ENCODE results near the gene HMCN2.

HMCN2 gene

GRCh38 chr9:130351343-130351742 lies 85.8 kb downstream of the HMCN2 start:
- Histone ChIP-seq H3K79me2 (ENCODE audit: low read length) (no peaks in the 10 kb centered on the region), H3K4me2 (ENCODE audit: low read length) (no peak overlapping the region), H3K4me1 (ENCODE audit: low read length) (peaks cover 9% of the 10 kb centered on the region; the same call in 1 of the 2 replicates), H4K20me1 (ENCODE audit: insufficient read depth, low read length) (no peaks in the 10 kb centered on the region), H3K9me3 (ENCODE audit: insufficient read depth, low read length) (no peaks in the 10 kb centered on the region), H3K36me3 (replicated peaks; ENCODE audit: low read depth, low read length) (no peaks in the 10 kb centered on the region), H3K4me3 (ENCODE audit: low read length) (no peak overlapping the region), H2AFZ (ENCODE audit: low read depth, low read length) (no peak overlapping the region), H3K9ac (ENCODE audit: low read length) (no peak overlapping the region), H3K27ac (ENCODE audit: low read length) (no peak overlapping the region), H3K27me3 (ENCODE audit: low read depth, low read length) (0 out of 2 replicates have a peak, but pooled peaks cover 2% of the 10 kb centered on the region)
- TF ChIP-seq CTCF (IDR thresholded peaks at IDR 0.05; ENCODE audit: low read depth, low read length) = no peak
- TF ChIP-seq EZH2phosphoT487 (IDR thresholded peaks at IDR 0.05; ENCODE audit: low read depth) = no peak

- no peak overlapping the region for H3K4me2 ChIP-seq (ENCODE audit: low read length)
Observed at GRCh38 chr9:130352081-130352480, 86.5 kb downstream of the HMCN2 start.

GRCh38 chr9:130352586-130353285 lies 87.2 kb downstream of the HMCN2 start:
- Histone ChIP-seq H2AFZ (ENCODE audit: low read depth, low read length) (no peak overlapping the region), H3K27me3 (ENCODE audit: low read depth, low read length) (0 out of 2 replicates have a peak, but pooled peaks cover 2% of the 10 kb centered on the region), H3K36me3 (replicated peaks; ENCODE audit: low read depth, low read length) (no peaks in the 10 kb centered on the region), H3K9me3 (ENCODE audit: insufficient read depth, low read length) (no peaks in the 10 kb centered on the region), H3K27ac (ENCODE audit: low read length) (no peak overlapping the region), H3K4me1 (ENCODE audit: low read length) (peaks cover 9% of the 10 kb centered on the region; the same call in 1 of the 2 replicates), H3K9ac (ENCODE audit: low read length) (no peak overlapping the region), H3K79me2 (ENCODE audit: low read length) (no peaks in the 10 kb centered on the region), H3K4me2 (ENCODE audit: low read length) (no peak overlapping the region), H3K4me3 (ENCODE audit: low read length) (no peak overlapping the region), H4K20me1 (ENCODE audit: insufficient read depth, low read length) (no peaks in the 10 kb centered on the region)
- TF ChIP-seq CTCF (IDR thresholded peaks at IDR 0.05; ENCODE audit: low read depth, low read length) (no peak), EZH2phosphoT487 (IDR thresholded peaks at IDR 0.05; ENCODE audit: low read depth) (no peak)

More at GRCh38 chr9:130352081-130352480, 86.5 kb downstream of the HMCN2 start:
- TF ChIP-seq CTCF (IDR thresholded peaks at IDR 0.05; ENCODE audit: low read depth, low read length) (no peak), EZH2phosphoT487 (IDR thresholded peaks at IDR 0.05; ENCODE audit: low read depth) (no peak)
- no peaks in the 10 kb centered on the region for H3K79me2 ChIP-seq (ENCODE audit: low read length)
- no peaks in the 10 kb centered on the region for H4K20me1 ChIP-seq (ENCODE audit: insufficient read depth, low read length)
- H3K4me3 ChIP-seq (ENCODE audit: low read length) = no peak overlapping the region
- no peaks in the 10 kb centered on the region for H3K36me3 ChIP-seq (replicated peaks; ENCODE audit: low read depth, low read length)
- no peak overlapping the region for H3K9ac ChIP-seq (ENCODE audit: low read length)
- no peak overlapping the region for H3K27ac ChIP-seq (ENCODE audit: low read length)
- H2AFZ ChIP-seq (ENCODE audit: low read depth, low read length) = no peak overlapping the region
- peaks cover 9% of the 10 kb centered on the region; the same call in 1 of the 2 replicates for H3K4me1 ChIP-seq (ENCODE audit: low read length)
- no peaks in the 10 kb centered on the region for H3K9me3 ChIP-seq (ENCODE audit: insufficient read depth, low read length)
- H3K27me3 ChIP-seq (ENCODE audit: low read depth, low read length) = 0 out of 2 replicates have a peak, but pooled peaks cover 2% of the 10 kb centered on the region

GRCh38 chr9:130354378-130354777 lies 88.8 kb downstream of the HMCN2 start:
- 0 out of 2 replicates have a peak, but pooled peaks cover 3% of the 10 kb centered on the region for H3K9me3 ChIP-seq (ENCODE audit: insufficient read depth, low read length)
- peaks cover 25% of the 10 kb centered on the region for H3K4me1 ChIP-seq (ENCODE audit: low read length)
- no peak overlapping the region for H2AFZ ChIP-seq (ENCODE audit: low read depth, low read length)
- H3K27ac ChIP-seq (ENCODE audit: low read length) = no peak overlapping the region
- H3K9ac ChIP-seq (ENCODE audit: low read length) = no peak overlapping the region
- H4K20me1 ChIP-seq (ENCODE audit: insufficient read depth, low read length) = no peaks in the 10 kb centered on the region
- H3K36me3 ChIP-seq (replicated peaks; ENCODE audit: low read depth, low read length) = no peaks in the 10 kb centered on the region
- TF ChIP-seq EZH2phosphoT487 (IDR thresholded peaks at IDR 0.05; ENCODE audit: low read depth) (no peak), CTCF (IDR thresholded peaks at IDR 0.05; ENCODE audit: low read depth, low read length) (no peak)
- H3K4me3 ChIP-seq (ENCODE audit: low read length) = no peak overlapping the region
- 0 out of 2 replicates have a peak, but pooled peaks cover 2% of the 10 kb centered on the region for H3K27me3 ChIP-seq (ENCODE audit: low read depth, low read length)
- H3K79me2 ChIP-seq (ENCODE audit: low read length) = no peaks in the 10 kb centered on the region
- H3K4me2 ChIP-seq (ENCODE audit: low read length) = no peak overlapping the region

Measured in OCI-LY3 (cell line).